ENCODE measurements around the gene RAB11FIP3.

DNA sequence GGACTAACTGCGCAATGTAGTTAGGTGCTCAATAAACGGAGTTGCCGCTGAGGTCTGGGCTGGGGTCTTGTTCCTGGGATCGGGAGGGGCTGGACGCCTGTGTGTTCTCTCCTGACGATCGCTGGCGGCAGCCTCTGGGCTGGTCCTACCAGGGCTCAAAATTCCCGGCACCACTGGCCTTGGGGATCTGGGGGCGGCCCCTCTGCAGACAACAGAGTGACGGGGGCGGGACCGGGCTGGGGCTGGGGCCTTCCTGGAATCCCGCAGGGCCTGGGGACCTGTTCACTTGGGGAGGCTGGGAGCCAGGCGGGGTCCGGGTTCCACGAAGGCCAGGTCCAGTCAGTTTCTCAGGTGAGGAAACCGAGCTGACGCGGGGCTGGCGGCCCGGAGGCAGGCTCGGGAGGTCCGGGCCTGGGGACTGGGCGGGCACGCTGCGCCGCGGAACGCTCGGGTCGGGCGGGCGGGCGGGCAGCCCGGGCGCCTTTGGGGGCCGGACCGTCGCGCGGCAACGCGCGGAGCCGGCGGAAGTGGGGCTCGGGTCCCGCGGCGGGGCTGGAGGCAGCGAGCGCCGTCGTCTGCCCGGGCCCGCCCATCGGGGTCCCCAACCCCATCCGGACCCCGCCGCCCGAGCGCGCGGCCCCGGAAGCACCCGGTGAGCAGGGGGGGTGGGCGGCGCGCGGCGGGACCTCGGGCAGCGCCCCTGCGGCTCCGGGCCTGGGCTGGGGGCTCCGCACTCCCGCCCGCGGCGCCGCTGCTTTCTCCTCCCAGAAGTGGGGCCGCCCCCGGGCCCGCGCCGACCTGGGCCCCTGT lies 144.2 kb downstream of the RAB11FIP3 start, which contains the start of gene PIGQ:
- TF ChIP-seq, protein P1, sequence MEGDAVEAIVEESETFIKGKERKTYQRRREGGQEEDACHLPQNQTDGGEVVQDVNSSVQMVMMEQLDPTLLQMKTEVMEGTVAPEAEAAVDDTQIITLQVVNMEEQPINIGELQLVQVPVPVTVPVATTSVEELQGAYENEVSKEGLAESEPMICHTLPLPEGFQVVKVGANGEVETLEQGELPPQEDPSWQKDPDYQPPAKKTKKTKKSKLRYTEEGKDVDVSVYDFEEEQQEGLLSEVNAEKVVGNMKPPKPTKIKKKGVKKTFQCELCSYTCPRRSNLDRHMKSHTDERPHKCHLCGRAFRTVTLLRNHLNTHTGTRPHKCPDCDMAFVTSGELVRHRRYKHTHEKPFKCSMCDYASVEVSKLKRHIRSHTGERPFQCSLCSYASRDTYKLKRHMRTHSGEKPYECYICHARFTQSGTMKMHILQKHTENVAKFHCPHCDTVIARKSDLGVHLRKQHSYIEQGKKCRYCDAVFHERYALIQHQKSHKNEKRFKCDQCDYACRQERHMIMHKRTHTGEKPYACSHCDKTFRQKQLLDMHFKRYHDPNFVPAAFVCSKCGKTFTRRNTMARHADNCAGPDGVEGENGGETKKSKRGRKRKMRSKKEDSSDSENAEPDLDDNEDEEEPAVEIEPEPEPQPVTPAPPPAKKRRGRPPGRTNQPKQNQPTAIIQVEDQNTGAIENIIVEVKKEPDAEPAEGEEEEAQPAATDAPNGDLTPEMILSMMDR (conservative IDR thresholded peaks at IDR 0.05 in 1 of 2, IDR thresholded peaks at IDR 0.05 in 1 of 2; ENCODE audit: extremely low read depth in 1 of 2, insufficient read depth in 1 of 2, low read depth in 1 of 2, low read length in 2 of 2): no peak
- no peak for TF ChIP-seq EZH2 (IDR thresholded peaks at IDR 0.05; ENCODE audit: borderline replicate concordance, low read length)
